Thyroid gland (tissue), 4 donors: ENCODE measurements around the gene MITF. TPM values are rescaled to one million over a fixed set of nuclear protein-coding genes. Genes with fewer than 3 reads are reported as not detected.

Source experiments
- DNase-seq, 2 donors: peaks; one replicate each; pipeline ENCODE4 v3.0.0-alpha.2; 2019
- H3K27ac ChIP-seq, 3 donors: fragments of 200-600 bp; sonication (generic); 1 replicate in 2 of 3; 2 replicates in 1 of 3; pipeline ENCODE4 v1.5.1; 2016 to 2019; ENCODE audit warnings: mild to moderate bottlenecking in 1 of 3, moderate library complexity in 1 of 3
- H3K27me3 ChIP-seq: fragments of 200-600 bp; sonication (generic); one replicate; pipeline ENCODE4 v1.5.1; 2019
- H3K36me3 ChIP-seq, 2 donors: fragments of 200-600 bp; sonication (generic); one replicate each; pipeline ENCODE4 v1.5.1; 2016 to 2019
- H3K4me1 ChIP-seq, 2 donors: fragments of 200-600 bp; sonication (generic); one replicate each; pipeline ENCODE4 v1.5.1; 2017 to 2019
- H3K4me3 ChIP-seq, 3 donors: fragments of 200-600 bp; sonication (generic); replicated peaks in 1 of 3; 1 replicate in 2 of 3; 2 replicates in 1 of 3; pipeline ENCODE4 v1.5.1; 2016; ENCODE audit warnings: mild to moderate bottlenecking in 1 of 3
- H3K9me3 ChIP-seq: fragments of 200-600 bp; sonication (generic); one replicate; pipeline ENCODE4 v1.5.1; 2017
- POLR2A ChIP-seq, 2 donors: fragments of 450-650 bp; IDR thresholded peaks; one replicate each; pipeline ENCODE4 v1.6.1; 2017; ENCODE audit warnings: antibody characterized with exemption in 2 of 2, mild to moderate bottlenecking in 2 of 2, moderate library complexity in 1 of 2
- WGBS, 2 donors: methylation state at CpG; one replicate each; pipeline ENCODE4 v1.1.5; 2017; 5-methylcytosine and 5-hydroxymethylcytosine counted together
- intact Hi-C: fragments of 100-400 bp; cut with DNase I; formaldehyde crosslinking; loops from one replicate; pipeline ENCODE4 v1.15.1; 2023
- total RNA-seq, 4 donors: library from RNA; depleted of rRNA; stranded (reverse); fragments of >200 nt; gene quantifications; one replicate each; pipeline ENCODE4 v1.2.3, GENCODE V29; 2016
- TF ChIP-seq, protein P1 (sequence below), 6 experiments: fragments of 200-600 bp in 3 of 6; fragments of 450-650 bp in 3 of 6; sonication (generic) in 3 of 6; IDR thresholded peaks; one replicate each; pipeline ENCODE4 v1.5.1; 2016 to 2019; ENCODE audit warnings: antibody characterized with exemption in 6 of 6, mild to moderate bottlenecking in 2 of 6, inconsistent platforms in 1 of 6, moderate library complexity in 1 of 6

Gene MITF
- total RNA-seq, 4 donors from 2014 or later, result 22.4 to 52.1 (median 26.4) TPM

- 73 to 84% methylated on average over 1 of the region's 1 CpG for WGBS, 2 donors
- H3K4me3 ChIP-seq, result no peak overlapping the region
Measured at GRCh38 chr3:69751074-69751476, 11.8 kb downstream of the MITF start.

DNA sequence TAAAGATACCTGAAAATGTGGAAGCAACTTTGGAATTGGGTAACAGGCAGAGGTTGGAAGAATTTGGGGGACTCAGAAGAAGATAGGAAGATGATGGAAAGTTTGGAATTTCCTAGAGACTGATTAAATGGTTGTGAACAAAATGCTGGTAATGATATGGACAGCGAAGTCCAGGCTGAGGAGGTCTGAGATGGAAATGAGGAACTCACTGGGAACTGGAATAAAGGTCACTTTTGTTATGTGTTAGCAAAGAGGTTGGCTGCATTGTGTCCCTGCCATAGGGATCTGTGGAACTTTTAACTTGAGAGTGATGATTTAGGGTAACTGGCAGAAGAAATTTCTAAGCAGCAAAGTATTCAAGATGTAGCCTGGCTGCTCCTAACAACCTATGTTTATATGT lies 13.0 kb downstream of the MITF start:
- H3K27me3 ChIP-seq, result no peaks in the 10 kb centered on the region
- no peaks in the 10 kb centered on the region for H3K36me3 ChIP-seq
- no peaks in the 10 kb centered on the region for H3K9me3 ChIP-seq
- H3K27ac ChIP-seq, result no peak overlapping the region
- no peak overlapping the region for H3K4me3 ChIP-seq
- peaks cover 0 to 2% of the 10 kb centered on the region in 2 donors for H3K4me1 ChIP-seq
- 95 to 96% methylated on average over 1 of the region's 1 CpG for WGBS, 2 donors
- intact Hi-C loops, result no loop called here
- no peak for TF ChIP-seq POLR2A (IDR thresholded peaks at IDR 0.05)
- TF ChIP-seq, protein P1, sequence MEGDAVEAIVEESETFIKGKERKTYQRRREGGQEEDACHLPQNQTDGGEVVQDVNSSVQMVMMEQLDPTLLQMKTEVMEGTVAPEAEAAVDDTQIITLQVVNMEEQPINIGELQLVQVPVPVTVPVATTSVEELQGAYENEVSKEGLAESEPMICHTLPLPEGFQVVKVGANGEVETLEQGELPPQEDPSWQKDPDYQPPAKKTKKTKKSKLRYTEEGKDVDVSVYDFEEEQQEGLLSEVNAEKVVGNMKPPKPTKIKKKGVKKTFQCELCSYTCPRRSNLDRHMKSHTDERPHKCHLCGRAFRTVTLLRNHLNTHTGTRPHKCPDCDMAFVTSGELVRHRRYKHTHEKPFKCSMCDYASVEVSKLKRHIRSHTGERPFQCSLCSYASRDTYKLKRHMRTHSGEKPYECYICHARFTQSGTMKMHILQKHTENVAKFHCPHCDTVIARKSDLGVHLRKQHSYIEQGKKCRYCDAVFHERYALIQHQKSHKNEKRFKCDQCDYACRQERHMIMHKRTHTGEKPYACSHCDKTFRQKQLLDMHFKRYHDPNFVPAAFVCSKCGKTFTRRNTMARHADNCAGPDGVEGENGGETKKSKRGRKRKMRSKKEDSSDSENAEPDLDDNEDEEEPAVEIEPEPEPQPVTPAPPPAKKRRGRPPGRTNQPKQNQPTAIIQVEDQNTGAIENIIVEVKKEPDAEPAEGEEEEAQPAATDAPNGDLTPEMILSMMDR (IDR thresholded peaks at IDR 0.05), result no peak
- DNase-seq, result no peak

More at GRCh38 chr3:69751074-69751476, 11.8 kb downstream of the MITF start:
- peak overlapping the region in 1 of 3 donors; percentile 30 for H3K27ac ChIP-seq
- peaks cover 0 to 4% of the 10 kb centered on the region in 2 donors for H3K4me1 ChIP-seq
- no peaks in the 10 kb centered on the region for H3K36me3 ChIP-seq
- H3K9me3 ChIP-seq, result no peaks in the 10 kb centered on the region
- intact Hi-C loops, result no loop called here
- DNase-seq, result no peak
- TF ChIP-seq POLR2A (IDR thresholded peaks at IDR 0.05), result no peak
- TF ChIP-seq, protein P1 (IDR thresholded peaks at IDR 0.05), result no peak
- H3K27me3 ChIP-seq, result no peaks in the 10 kb centered on the region

DNA sequence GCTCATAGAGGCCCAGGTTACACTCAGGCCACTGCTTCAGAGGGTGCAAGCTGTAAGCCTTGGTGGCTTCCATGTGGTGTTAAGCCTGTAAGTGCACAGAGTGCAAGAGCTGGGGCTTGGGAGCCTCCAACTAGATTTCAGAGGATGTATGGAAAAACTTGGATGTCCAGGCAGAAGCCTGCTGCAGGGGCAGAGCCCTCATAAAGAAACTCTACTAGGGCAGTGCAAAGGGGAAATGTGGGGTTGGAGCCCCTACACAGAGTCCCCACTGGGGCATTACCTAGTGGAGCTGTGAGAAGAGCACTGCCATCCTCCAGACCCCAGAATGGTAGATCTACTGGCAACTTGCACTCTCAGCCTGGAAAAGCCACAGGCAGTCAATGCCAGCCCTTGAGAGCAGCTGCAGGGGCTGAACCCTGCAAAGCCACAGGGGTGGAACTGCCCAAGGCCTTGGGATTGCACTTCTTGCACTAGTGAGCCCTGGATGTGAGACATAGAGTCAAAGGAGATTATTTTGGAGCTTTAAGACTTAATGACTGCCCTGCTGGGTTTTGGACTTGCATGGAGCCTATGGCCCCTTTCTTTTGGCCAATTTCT lies 14.0 kb downstream of the MITF start:
- no peak for TF ChIP-seq POLR2A (IDR thresholded peaks at IDR 0.05)
- TF ChIP-seq, protein P1 (IDR thresholded peaks at IDR 0.05), result no peak
- Histone ChIP-seq H3K27me3 (no peaks in the 10 kb centered on the region), H3K27ac (no peak overlapping the region), H3K9me3 (no peaks in the 10 kb centered on the region), H3K4me3 (no peak overlapping the region), H3K4me1 (no peaks in the 10 kb centered on the region), H3K36me3 (no peaks in the 10 kb centered on the region)
- no peak for DNase-seq
- intact Hi-C loops, result no loop called here

GRCh38 chr3:69755795-69756194 lies 16.5 kb downstream of the MITF start:
- DNase-seq, result no peak
- TF ChIP-seq POLR2A (IDR thresholded peaks at IDR 0.05), result no peak
- TF ChIP-seq, protein P1 (IDR thresholded peaks at IDR 0.05), result no peak
- no peaks in the 10 kb centered on the region for H3K4me1 ChIP-seq
- H3K9me3 ChIP-seq, result no peaks in the 10 kb centered on the region
- WGBS, 2 donors, result 71 to 77% methylated on average over 1 of the region's 1 CpG
- no peaks in the 10 kb centered on the region for H3K27me3 ChIP-seq
- H3K27ac ChIP-seq, result no peak overlapping the region
- H3K4me3 ChIP-seq, result no peak overlapping the region
- no peaks in the 10 kb centered on the region for H3K36me3 ChIP-seq
- intact Hi-C loops, result no loop called here

- TF ChIP-seq POLR2A (IDR thresholded peaks at IDR 0.05), result no peak
- TF ChIP-seq, protein P1 (IDR thresholded peaks at IDR 0.05), result no peak
- H3K4me1 ChIP-seq, result peaks cover 12 to 22% of the 10 kb centered on the region in 2 donors
- no peaks in the 10 kb centered on the region for H3K36me3 ChIP-seq
- no peak overlapping the region for H3K27ac ChIP-seq
- DNase-seq, result no peak
- H3K27me3 ChIP-seq, result no peaks in the 10 kb centered on the region
- intact Hi-C loops, result no loop called here
- 80 to 84% methylated on average over 2 of the region's 2 CpGs for WGBS, 2 donors
- no peaks in the 10 kb centered on the region for H3K9me3 ChIP-seq
- no peak overlapping the region for H3K4me3 ChIP-seq
Measured at GRCh38 chr3:69761896-69762767, 22.9 kb downstream of the MITF start.
